IPS-18a (cell line): ENCODE measurements around the gene TMEM209.
"Not testable (repeated sequence)": the region's sequence is repeated elsewhere in the genome, so short reads cannot be mapped to it uniquely, and the experiment has no call there.

Experiments
- H3K27ac ChIP-seq: one replicate; pipeline ENCODE4 v1.5.1; 2013; ENCODE audit warnings: low read length
- H3K27me3 ChIP-seq: one replicate; pipeline ENCODE4 v1.6.1; 2013; ENCODE audit warnings: mild to moderate bottlenecking, low read length; ENCODE audit not compliant: control insufficient read depth, insufficient read depth
- H3K36me3 ChIP-seq: one replicate; pipeline ENCODE4 v1.6.1; 2013; ENCODE audit warnings: low read depth, low read length; ENCODE audit not compliant: control insufficient read depth
- H3K4me1 ChIP-seq: one replicate; pipeline ENCODE4 v1.6.1; 2013; ENCODE audit warnings: low read depth, low read length; ENCODE audit not compliant: control insufficient read depth
- H3K4me3 ChIP-seq: one replicate; pipeline ENCODE4 v1.5.1; 2013; ENCODE audit warnings: low read length
- H3K9ac ChIP-seq: one replicate; pipeline ENCODE4 v1.6.1; 2013; ENCODE audit warnings: mild to moderate bottlenecking, low read length, moderate library complexity
- H3K9me3 ChIP-seq: one replicate; pipeline ENCODE4 v1.6.1; 2013; ENCODE audit warnings: low read depth, low read length; ENCODE audit not compliant: control insufficient read depth

Gene TMEM209

DNA sequence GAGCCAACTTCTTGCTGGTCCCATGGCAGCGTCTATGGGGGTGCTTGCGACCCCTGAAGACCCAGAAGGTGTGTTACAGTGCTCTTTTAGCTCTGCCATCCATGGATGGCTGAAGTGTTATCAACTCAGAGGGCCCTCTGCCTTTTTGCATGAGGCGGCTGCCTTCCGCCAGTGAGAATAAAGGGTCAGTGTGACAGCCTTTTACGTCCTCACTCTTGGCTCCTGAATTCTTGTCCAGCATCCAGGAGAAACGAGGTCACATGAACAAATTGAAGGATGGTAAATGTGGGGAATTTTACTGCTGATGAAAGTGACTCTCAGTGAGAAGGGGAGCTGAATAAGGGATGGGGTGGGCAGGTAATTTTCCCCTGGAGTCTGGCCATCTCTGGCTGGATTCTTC is 26.6 kb upstream of the TMEM209 start:
- Histone ChIP-seq H3K9me3 (no peaks in the 10 kb centered on the region), H3K27ac (no peak overlapping the region), H3K36me3 (no peaks in the 10 kb centered on the region), H3K27me3 (no peaks in the 10 kb centered on the region), H3K9ac (no peak overlapping the region), H3K4me3 (no peak overlapping the region), H3K4me1 (peaks cover 4% of the 10 kb centered on the region)

DNA sequence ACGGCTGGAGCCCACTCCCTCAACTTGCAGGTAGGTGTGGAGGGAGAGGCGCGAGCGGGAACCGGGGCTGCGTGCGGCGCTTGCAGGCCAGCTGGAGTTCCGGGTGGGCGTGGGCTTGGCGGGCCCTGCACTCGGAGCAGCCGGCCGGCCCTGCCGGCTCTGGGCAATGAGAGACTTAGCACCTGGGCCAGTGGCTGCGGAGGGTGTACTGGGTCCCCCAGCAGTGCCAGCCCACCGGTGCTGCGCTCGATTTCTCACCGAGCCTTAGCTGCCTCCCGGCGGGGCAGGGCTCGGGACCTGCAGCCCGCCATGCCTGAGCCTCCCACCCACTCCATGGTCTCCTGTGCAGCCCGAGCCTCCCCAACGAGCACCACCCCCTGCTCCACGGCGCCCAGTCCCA is 24.8 kb upstream of the TMEM209 start:
- not testable (repeated sequence) for H3K27me3 ChIP-seq, H3K9me3 ChIP-seq, H3K36me3 ChIP-seq, H3K9ac ChIP-seq, H3K27ac ChIP-seq, H3K4me3 ChIP-seq, H3K4me1 ChIP-seq

DNA sequence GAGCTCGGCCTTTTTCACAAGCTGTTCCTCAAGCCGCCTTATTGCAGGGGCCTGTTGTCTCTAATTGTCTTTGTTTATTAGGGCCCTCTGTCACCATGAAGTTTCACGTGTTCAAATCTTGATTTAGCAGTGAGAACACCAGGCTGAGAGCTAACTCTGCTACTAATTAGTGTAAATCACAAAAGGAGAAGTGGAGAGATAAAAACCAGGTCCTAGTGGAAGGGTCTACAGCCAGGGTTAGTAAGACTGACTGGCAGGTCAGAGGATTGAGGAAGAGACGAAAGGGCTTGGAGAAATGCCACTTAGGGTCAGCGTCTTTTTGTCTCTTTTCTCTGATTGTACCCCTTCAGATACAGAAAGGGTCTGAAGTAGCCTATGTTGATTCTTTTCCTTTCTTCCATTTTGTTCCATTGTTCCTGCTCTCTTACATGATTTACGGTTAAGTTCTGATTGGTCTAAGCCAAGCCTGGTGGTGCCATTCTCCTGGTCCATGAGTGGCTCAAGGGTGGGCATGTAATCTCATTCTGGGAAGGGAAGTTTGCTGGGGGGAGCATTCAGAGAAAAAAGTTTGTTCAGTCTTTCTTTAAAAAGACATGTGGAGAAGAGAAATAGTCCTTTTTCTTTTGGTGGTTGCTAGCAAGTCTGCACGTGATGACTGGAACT is 23.8 kb upstream of the TMEM209 start:
- no peaks in the 10 kb centered on the region for H3K27me3 ChIP-seq
- H3K9me3 ChIP-seq: no peaks in the 10 kb centered on the region
- no peaks in the 10 kb centered on the region for H3K36me3 ChIP-seq
- H3K27ac ChIP-seq: no peak overlapping the region
- no peak overlapping the region for H3K4me3 ChIP-seq
- H3K9ac ChIP-seq: no peak overlapping the region
- H3K4me1 ChIP-seq: peaks cover 4% of the 10 kb centered on the region

DNA sequence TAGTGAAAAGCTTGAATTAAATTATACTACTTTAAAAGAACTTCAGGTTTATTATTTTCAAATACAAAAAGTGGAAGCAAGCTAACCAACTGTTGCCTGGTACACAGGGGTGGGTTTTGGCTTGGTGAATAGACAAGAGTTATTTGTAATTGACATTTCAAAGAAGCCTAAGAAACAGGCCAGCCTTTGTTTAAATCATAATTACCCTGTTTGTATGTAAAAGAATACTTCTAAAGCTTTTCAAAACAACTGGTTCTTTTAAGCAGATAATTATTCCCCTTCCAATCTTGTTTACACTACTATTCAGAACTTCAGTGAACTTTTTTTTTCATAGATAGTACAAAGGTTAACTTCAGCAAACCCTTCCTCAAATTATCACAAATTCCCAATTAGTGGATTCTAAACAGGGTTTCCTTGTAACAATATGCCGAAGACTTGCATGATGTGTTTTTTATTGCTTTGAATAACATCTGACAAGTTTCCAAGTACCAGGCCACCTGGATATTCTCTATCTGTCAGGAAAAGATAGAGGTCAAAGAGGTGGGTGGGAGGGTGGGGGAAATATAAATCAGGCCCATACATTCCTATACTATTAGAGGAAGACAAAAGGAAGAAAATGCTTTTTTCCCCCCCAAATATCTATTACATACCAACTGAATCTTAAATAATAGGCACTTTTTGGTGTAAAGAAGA is 22.8 kb upstream of the TMEM209 start:
- H3K4me3 ChIP-seq: no peak overlapping the region
- H3K27ac ChIP-seq: no peak overlapping the region
- H3K9ac ChIP-seq: no peak overlapping the region

GRCh38 chr7:130226333-130226732 is 21.1 kb upstream of the TMEM209 start:
- H3K4me1 ChIP-seq: peaks cover 4% of the 10 kb centered on the region
- no peak overlapping the region for H3K4me3 ChIP-seq
- H3K9me3 ChIP-seq: no peaks in the 10 kb centered on the region
- no peaks in the 10 kb centered on the region for H3K36me3 ChIP-seq
- no peak overlapping the region for H3K9ac ChIP-seq
- H3K27ac ChIP-seq: no peak overlapping the region
- H3K27me3 ChIP-seq: no peaks in the 10 kb centered on the region

More for the DNA sequence above, 22.8 kb upstream of the TMEM209 start:
- no peaks in the 10 kb centered on the region for H3K27me3 ChIP-seq
- H3K9me3 ChIP-seq: no peaks in the 10 kb centered on the region
- H3K36me3 ChIP-seq: no peaks in the 10 kb centered on the region
- peaks cover 4% of the 10 kb centered on the region for H3K4me1 ChIP-seq

- not testable (repeated sequence) for H3K27ac ChIP-seq, H3K36me3 ChIP-seq, H3K4me1 ChIP-seq
Observed at GRCh38 chr7:130224923-130225322, 19.7 kb upstream of the TMEM209 start.

GRCh38 chr7:130224210-130224609 is 19.0 kb upstream of the TMEM209 start:
- Histone ChIP-seq H3K27ac (no peak overlapping the region), H3K4me1 (peaks cover 4% of the 10 kb centered on the region), H3K9me3 (no peaks in the 10 kb centered on the region), H3K27me3 (no peaks in the 10 kb centered on the region), H3K9ac (no peak overlapping the region), H3K36me3 (no peaks in the 10 kb centered on the region), H3K4me3 (no peak overlapping the region)

More at GRCh38 chr7:130224923-130225322, 19.7 kb upstream of the TMEM209 start:
- H3K9me3 ChIP-seq, H3K9ac ChIP-seq, H3K27me3 ChIP-seq, H3K4me3 ChIP-seq: not testable (repeated sequence)

- H3K9ac ChIP-seq: no peak overlapping the region
Observed at GRCh38 chr7:130223646-130224045, 18.4 kb upstream of the TMEM209 start.

DNA sequence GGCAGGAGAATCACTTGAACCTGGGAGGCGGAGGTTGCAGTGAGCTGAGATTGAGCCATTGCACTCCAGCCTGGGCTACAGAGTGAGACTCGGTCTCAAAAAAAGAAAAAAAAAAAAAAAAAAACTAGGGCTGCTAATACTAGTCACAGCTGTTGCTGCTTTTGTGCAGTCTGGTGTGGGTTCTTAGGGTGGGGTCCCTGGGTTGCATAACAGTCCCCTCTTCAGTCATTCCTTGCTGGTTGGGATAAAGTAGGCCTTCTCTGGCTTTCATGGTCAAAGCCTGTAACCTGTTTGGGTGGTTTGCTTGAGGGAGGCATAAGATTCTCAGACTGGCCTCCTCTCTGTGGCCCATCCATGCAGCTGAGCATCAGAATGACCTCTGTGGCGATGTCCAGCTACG is 16.5 kb upstream of the TMEM209 start:
- Histone ChIP-seq H3K9ac (no peak overlapping the region), H3K9me3 (no peaks in the 10 kb centered on the region), H3K4me3 (no peak overlapping the region), H3K27ac (no peak overlapping the region), H3K36me3 (no peaks in the 10 kb centered on the region), H3K4me1 (no peaks in the 10 kb centered on the region), H3K27me3 (no peaks in the 10 kb centered on the region)

More at GRCh38 chr7:130223646-130224045, 18.4 kb upstream of the TMEM209 start:
- Histone ChIP-seq H3K27me3 (no peaks in the 10 kb centered on the region), H3K4me3 (no peak overlapping the region), H3K36me3 (no peaks in the 10 kb centered on the region), H3K9me3 (no peaks in the 10 kb centered on the region), H3K4me1 (peaks cover 4% of the 10 kb centered on the region), H3K27ac (no peak overlapping the region)

DNA sequence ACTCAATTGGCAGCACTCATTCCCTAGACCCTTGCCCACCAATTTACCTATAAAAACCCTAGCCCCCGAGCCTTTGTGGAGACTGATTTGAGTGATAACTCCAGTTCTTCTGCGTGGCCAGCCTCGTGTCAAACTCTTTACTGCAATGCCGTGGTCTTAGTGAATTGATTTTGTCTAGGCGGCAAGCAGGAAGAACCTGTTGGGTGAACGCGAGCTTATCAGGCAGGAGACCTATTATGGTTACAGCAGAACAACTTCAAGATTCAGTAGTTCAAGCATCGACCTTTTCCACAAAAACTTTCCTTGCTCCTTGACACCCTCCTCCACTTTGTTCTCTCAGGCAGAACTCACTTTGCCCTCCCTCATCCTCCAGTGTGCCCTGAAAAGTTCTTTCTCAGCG is 14.7 kb upstream of the TMEM209 start:
- no peaks in the 10 kb centered on the region for H3K36me3 ChIP-seq
- no peak overlapping the region for H3K9ac ChIP-seq
- no peak overlapping the region for H3K4me3 ChIP-seq
- H3K9me3 ChIP-seq: no peaks in the 10 kb centered on the region
- H3K27ac ChIP-seq: no peak overlapping the region
- no peaks in the 10 kb centered on the region for H3K4me1 ChIP-seq
- no peaks in the 10 kb centered on the region for H3K27me3 ChIP-seq

DNA sequence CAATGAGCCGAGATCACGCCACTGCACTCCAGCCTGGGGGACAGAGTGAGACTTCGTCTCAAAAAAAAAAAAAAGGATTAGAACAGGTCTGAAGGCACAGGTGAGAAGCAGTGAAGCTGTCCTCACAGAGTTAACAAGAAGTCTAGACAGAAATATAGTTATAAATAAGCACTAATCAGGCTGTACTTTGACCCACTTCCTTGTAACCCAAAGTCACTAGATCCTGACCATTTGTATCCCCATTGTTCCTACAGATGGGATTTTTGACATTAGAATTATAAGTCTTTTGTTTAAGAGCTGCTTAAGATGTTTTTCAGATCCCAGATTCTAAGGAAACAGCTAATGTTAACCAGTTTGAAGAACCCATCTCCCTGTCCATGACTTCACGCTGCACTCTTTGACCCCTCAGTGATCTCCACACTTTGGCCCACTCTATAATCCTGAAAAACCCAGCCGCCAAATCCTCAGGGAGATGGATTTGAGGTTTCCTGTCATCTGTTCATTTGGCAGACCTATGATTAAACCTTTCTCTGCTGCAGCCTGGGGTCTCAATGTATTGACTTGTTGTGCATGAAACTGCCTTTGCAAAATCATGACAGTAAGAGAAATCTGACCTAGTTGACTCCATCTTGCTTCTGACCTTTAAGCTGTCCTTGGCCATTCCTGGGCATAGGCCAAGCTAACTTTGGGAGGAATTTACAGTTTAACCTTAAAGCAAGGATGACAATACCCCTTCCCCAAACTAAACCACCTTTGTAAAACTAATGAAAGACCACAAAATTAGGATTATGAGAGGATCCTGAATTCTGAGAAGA is 13.8 kb upstream of the TMEM209 start:
- Histone ChIP-seq H3K9me3 (no peaks in the 10 kb centered on the region), H3K27ac (no peak overlapping the region), H3K4me1 (no peaks in the 10 kb centered on the region)

More for the DNA sequence above, 13.8 kb upstream of the TMEM209 start:
- H3K36me3 ChIP-seq: no peaks in the 10 kb centered on the region
- no peak overlapping the region for H3K9ac ChIP-seq
- no peak overlapping the region for H3K4me3 ChIP-seq
- H3K27me3 ChIP-seq: no peaks in the 10 kb centered on the region
